Rectal smooth muscle tissue (tissue), 1 donor: Measurements from ENCODE around the gene PCMT1.

Source experiments
- H3K27ac ChIP-seq: one replicate; pipeline ENCODE4 v1.7.0; 2013; ENCODE audit warnings: low read depth, low read length, inconsistent platforms
- H3K27me3 ChIP-seq: one replicate; pipeline ENCODE4 v1.7.0; 2013; ENCODE audit warnings: low read length; ENCODE audit not compliant: control insufficient read depth, insufficient read depth
- H3K36me3 ChIP-seq: one replicate; pipeline ENCODE4 v1.7.0; 2013; ENCODE audit warnings: low read length; ENCODE audit not compliant: control insufficient read depth, insufficient read depth
- H3K4me1 ChIP-seq: one replicate; pipeline ENCODE4 v1.7.0; 2013; ENCODE audit warnings: low read length; ENCODE audit not compliant: control insufficient read depth, insufficient read depth
- H3K4me3 ChIP-seq: one replicate; pipeline ENCODE4 v1.7.0; 2013; ENCODE audit warnings: low read length
- H3K9ac ChIP-seq: one replicate; pipeline ENCODE4 v1.7.0; 2013; ENCODE audit warnings: low read length

PCMT1 gene

DNA sequence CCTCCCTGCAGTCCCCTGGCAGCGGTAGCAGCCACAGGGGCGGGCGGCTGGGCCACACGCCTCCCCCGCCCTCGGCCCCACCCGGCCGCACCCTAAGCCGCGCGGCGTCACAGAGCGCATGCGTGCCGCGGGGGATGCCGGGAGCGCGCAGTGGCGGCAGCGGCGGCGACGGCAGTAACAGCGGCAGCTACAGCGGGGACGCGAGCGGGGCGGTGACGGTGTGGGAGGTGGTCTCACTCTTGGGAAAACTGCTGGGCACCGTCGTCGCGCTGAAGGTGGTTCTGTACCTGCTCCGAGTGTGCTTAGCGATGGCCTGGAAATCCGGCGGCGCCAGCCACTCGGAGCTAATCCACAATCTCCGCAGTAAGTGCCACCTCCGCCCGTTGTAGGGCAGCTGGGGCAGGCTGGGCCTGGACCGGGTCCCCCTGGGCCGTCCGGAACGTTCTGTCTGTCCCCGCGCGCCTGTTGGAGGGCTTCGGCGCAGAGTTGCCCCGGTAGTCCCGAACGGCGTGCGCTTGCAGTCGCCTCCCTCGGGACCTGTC lies at the start of gene PCMT1:
Gene PCMT1, plus strand, starts transcription at position 148 of the 542 bp plus-strand sequence. Its CDS starts 161 bp downstream, at position 309.
- H3K4me1 ChIP-seq = peaks cover 4% of the 10 kb centered on the region
- H3K9ac ChIP-seq = peak within 1 kb of the TSS; percentile 77
- H3K4me3 ChIP-seq = peak within 1 kb of the TSS; percentile 91
- H3K27me3 ChIP-seq = no peaks in the 10 kb centered on the region
- H3K27ac ChIP-seq = peak within 1 kb of the TSS; percentile 90
- H3K36me3 ChIP-seq = no peaks in the 10 kb centered on the region

DNA sequence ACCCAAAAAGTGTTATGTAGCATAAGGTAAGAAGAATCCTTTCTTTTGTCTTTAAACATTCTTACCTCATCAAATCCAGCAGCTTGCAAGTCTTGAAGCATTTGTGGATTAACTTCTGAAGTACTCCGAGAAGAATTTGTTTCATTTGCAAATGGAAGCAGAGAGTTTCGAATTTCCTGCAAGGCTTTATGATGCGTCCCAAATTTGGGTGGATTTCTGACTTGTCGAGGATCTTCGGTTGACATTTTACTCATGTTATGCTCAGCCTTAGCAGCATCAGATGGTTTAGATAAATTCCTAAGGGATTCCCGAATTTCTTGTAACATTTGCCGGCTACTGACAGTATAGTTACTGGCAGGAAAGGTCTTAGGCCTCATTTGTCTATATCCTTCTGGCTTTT lies 47.8 kb upstream of the PCMT1 start:
- Histone ChIP-seq H3K36me3 (peaks cover 2% of the 10 kb centered on the region), H3K4me3 (no peak overlapping the region), H3K4me1 (no peaks in the 10 kb centered on the region), H3K27ac (no peak overlapping the region), H3K27me3 (no peaks in the 10 kb centered on the region), H3K9ac (no peak overlapping the region)

DNA sequence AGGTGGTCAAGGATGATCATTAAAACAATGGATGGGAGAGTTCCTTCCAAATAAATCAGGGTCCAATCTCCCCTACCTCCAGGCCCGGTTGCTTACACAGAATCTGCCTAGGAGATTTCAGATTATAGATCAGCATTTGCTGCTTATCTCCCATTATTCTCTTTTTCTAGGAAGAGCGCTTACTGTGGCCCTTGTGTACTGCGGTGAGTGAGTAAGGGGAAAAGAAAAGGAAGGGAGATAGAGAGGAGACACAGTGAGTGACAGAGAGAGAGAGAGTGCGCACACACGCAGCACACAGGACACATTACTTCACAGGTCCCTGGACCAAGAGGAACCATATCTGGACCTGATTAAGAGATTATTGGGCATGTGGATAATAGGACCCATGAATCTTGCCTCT lies 37.8 kb upstream of the PCMT1 start:
- Histone ChIP-seq H3K4me3 (no peak overlapping the region), H3K9ac (no peak overlapping the region), H3K27me3 (no peaks in the 10 kb centered on the region), H3K4me1 (peaks cover 13% of the 10 kb centered on the region), H3K36me3 (no peaks in the 10 kb centered on the region), H3K27ac (no peak overlapping the region)

DNA sequence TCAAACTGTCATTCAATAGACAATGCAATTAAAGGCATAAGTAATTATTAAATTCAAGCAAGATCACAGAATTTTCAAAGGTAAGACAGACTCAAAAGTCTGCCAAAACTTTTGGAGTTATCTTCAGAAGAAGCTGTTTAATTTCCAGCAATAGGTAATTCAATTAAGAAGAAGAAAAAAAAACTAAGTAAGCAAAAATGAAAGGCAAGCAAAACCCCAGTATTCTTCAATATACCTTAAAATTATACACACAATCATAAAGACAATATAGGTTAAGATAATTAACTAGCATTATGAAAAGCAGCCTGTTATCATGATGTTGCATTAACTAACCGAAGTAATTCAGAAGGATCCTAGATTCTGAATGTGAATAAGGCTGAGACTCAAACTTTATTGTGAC lies 35.1 kb upstream of the PCMT1 start:
- no peaks in the 10 kb centered on the region for H3K36me3 ChIP-seq
- no peaks in the 10 kb centered on the region for H3K27me3 ChIP-seq
- peaks cover 13% of the 10 kb centered on the region for H3K4me1 ChIP-seq
- H3K9ac ChIP-seq = no peak overlapping the region
- H3K4me3 ChIP-seq = no peak overlapping the region
- H3K27ac ChIP-seq = no peak overlapping the region

DNA sequence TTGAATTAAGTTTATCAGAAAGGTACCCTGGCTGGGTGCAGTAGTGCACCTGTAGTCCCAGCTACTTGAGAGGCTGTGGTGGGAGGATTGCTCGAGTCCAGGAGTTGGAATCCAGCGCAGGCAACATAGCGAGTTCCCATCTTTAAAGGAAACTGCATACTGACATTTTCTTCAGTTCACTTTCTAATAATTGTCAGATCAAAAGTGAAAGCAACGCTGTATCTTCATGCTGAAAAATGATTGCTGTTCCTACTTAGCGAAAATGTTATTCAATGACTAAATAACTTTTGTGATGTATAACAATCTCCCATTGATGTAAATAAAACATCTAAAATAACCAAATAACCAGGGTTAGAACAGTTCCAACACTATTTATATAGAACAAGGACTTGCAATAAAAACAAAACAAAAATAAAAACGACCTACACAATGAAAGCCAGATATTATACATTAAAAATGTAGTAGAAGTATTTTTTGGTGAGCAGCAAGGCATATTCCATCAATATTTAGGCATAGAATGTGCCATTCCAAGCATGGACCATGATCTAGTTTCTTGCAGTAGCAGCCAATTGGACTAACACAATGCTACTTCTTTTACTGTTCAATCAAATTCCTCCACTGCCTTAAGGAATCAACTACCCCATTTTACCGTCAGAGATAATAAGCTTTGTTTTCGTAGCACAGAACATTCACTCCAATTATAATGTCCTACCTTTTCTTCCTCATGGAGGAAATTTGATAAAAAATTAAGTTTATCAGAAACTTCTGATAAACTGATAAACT lies 33.2 kb upstream of the PCMT1 start:
- H3K4me1 ChIP-seq = peaks cover 13% of the 10 kb centered on the region

DNA sequence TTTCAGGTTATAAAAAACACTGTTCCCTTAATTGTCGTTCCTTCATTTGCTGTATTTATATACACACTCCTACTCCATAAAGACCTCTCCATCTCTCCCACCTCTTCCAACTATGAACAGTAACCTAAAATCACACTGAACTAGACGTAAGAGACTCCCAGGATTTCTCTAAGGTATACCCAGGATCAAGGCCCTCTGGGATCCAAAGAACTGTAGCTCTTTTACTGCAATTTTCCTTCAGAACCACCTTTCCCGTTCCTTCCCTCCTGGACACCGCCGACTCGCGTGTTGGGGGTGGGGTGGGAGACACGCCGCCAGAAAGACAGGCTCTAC lies 32.3 kb upstream of the PCMT1 start:
- H3K4me1 ChIP-seq = peaks cover 13% of the 10 kb centered on the region
- no peaks in the 10 kb centered on the region for H3K27me3 ChIP-seq
- H3K36me3 ChIP-seq = no peaks in the 10 kb centered on the region
- H3K27ac ChIP-seq = peak overlapping the region; percentile 100
- peak overlapping the region; percentile 96 for H3K9ac ChIP-seq
- H3K4me3 ChIP-seq = peak overlapping the region; percentile 96

More for the DNA sequence above, 33.2 kb upstream of the PCMT1 start:
- Histone ChIP-seq H3K36me3 (no peaks in the 10 kb centered on the region), H3K4me3 (peak overlapping the region; percentile 96), H3K27ac (peak overlapping the region; percentile 100), H3K27me3 (no peaks in the 10 kb centered on the region), H3K9ac (no peak overlapping the region)

DNA sequence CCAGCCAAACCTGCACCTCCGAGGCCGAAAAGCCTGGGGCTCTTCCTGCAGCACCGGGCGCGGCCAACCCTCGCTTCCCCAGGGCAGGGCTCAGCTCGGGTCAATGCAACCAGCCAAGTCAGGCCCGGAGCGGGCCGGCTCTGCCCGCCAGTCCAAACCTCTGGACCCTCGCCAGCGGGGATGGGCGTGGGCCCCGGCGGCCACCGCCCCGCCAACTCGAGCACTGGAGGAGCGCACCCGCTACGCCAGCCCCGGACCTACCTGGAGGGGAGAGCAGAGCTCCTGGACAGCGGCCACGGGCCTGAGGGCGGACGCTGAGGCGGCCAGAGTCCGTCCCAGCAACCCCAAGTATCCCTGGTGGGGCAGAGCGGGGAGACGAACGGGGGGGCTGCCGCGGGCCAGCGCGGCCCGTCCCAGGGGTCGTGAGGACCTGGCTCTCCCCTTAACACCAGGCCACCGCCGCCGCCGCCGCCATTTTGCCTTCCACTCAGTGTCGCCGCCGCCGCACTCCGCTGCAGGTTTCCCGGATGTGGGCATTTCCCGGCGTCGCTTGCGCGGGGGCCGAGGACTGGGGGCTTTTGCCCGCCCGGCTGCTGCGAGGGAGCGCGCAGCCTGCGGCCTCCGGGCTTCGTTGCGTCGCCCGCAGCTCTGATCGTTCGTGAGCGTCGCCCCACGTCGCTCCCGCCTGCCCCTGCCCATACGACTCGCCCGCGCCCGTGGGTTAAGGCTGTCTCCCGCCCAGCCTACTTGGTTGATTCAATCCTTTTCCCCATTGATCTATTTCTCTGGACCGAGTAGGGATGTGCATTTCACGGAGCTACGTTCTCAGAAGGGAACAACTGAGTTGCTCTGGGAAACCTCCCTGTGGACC lies 31.7 kb upstream of the PCMT1 start, which contains the start of gene LATS1:
Gene LATS1, minus strand, starts transcription at position 514 of the 871 bp plus-strand sequence. CDS start 15,975 bp downstream, outside the sequence.
- H3K27ac ChIP-seq = peak within 1 kb of the TSS; percentile 100
- H3K36me3 ChIP-seq = no peaks in the 10 kb centered on the region
- H3K4me1 ChIP-seq = peaks cover 13% of the 10 kb centered on the region
- H3K4me3 ChIP-seq = peak within 1 kb of the TSS; percentile 96
- H3K9ac ChIP-seq = peak within 1 kb of the TSS; percentile 96
- H3K27me3 ChIP-seq = no peaks in the 10 kb centered on the region

DNA sequence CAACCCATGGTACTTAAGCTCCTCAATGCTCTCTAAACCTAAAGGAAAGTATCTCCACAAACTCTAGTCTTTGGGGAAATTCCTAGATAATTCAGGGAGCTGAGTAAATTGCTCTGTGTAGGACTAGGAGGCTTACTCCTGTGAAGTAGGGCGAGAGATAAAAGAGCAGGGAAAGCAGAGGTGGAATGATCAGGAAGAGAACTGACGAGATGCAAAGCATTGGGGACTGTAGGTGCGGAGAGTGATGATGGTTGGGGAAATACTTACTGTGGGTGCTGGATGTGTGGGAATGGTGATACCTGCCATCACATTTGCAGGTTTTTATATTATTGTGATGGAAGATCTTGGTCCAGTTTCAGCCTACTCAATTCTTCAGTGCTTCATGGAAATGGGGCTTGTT lies 30.0 kb upstream of the PCMT1 start:
- H3K4me1 ChIP-seq = peaks cover 13% of the 10 kb centered on the region
- H3K9ac ChIP-seq = no peak overlapping the region
- no peaks in the 10 kb centered on the region for H3K36me3 ChIP-seq
- H3K27ac ChIP-seq = no peak overlapping the region
- H3K27me3 ChIP-seq = no peaks in the 10 kb centered on the region
- no peak overlapping the region for H3K4me3 ChIP-seq

DNA sequence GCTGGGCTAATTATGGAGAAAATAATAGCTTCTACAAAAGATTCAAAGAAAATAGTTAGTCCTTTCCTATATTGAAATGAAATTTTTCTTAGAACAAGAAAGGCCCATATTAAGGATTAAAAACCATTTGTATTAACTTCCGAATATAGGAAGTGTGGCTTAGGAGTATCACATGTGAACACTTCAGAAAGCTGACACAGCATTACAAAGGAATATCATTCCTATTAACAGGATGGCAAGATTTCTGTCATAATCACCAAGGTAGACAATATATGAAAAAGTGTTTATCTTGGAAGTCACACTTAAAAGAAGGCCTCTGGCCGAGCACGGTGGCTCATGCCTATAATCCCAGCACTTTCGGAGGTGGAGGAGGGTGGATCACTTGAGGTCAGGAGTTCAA lies 26.3 kb upstream of the PCMT1 start:
- Histone ChIP-seq H3K27ac (no peak overlapping the region), H3K4me1 (peaks cover 4% of the 10 kb centered on the region), H3K9ac (no peak overlapping the region), H3K4me3 (no peak overlapping the region), H3K36me3 (no peaks in the 10 kb centered on the region), H3K27me3 (no peaks in the 10 kb centered on the region)

DNA sequence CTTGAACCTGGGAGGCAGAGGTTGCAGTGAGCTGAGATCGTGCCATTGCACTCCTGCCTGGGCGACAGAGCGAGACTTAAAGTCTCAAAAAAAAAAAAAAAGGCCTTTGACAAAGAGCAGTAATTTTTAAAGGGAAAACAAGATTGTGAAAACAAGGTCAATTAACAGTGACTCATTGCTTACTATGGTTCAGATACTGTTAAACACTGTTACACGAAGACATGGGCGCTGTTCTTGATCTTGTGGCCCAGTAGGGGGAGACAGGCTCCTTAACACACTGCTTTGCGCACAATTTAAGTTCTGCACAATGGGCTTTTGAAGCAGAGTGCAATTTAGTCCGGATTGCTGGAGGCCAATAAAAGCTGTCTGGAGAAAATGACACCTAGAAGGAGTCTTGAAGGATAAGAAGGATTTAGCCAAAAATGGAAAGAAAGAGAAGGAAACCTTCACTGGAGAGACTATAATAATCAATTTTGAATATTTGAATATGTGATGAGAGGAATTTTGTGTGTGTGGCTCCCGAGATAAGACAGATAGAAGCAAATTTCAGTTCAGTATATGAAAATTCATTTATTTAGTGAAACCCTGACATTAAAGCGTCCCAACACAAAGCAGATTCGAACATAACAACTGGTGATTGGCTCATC lies 25.6 kb upstream of the PCMT1 start:
- H3K27me3 ChIP-seq = no peaks in the 10 kb centered on the region

DNA sequence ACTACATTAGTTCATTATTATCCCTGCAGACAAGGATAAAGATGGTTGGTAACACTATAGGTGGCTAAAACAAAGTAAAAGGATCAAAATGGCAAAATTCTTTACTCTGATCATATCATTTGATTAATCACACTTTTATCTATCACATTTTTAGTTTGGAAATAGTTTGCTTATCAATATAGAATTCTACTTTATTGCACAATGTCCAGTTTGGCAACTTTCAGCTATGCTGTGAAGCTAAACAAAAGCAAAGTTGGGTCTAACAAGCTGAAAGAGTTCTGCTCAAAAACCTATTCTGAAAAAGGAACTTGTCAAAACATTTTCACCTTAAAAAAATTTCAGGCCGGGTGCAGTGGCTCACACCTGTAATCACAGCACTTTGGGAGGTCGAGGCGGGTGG lies 23.8 kb upstream of the PCMT1 start:
- H3K36me3 ChIP-seq = peaks cover 9% of the 10 kb centered on the region
- no peaks in the 10 kb centered on the region for H3K4me1 ChIP-seq
- no peak overlapping the region for H3K4me3 ChIP-seq
- no peak overlapping the region for H3K27ac ChIP-seq
- H3K9ac ChIP-seq = no peak overlapping the region
- H3K27me3 ChIP-seq = no peaks in the 10 kb centered on the region

More for the DNA sequence above, 25.6 kb upstream of the PCMT1 start:
- Histone ChIP-seq H3K9ac (no peak overlapping the region), H3K4me3 (no peak overlapping the region), H3K36me3 (peaks cover 4% of the 10 kb centered on the region), H3K4me1 (no peaks in the 10 kb centered on the region), H3K27ac (no peak overlapping the region)
